Measurements from ENCODE around the gene ZBTB7A. TPM values are rescaled to one million over a fixed set of nuclear protein-coding genes. Genes with fewer than 3 reads are reported as not detected.

Gene ZBTB7A
- total RNA-seq, 2 experiments from 2014 or later = 67.4 to 72.6 TPM

DNA sequence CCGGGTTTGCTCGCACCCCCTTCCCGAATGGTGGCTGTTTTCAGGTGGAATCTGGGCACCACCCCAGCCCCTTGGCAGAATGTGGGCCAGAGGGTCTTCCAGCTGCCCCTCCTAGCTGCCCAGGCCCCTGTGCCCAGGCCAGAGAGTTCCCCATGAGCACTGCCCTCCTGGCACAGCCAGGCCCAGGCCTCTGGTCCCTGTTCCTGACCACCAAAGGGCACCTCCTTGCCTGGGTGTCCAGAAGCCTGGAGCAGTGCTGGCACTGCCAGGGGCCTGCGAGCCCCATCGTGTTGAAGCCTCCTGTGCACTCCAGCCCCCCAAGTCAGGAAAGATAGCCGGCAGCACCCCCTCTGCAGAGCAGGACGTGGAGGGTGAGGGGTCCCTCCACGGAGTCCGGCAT lies 35.7 kb downstream of the ZBTB7A start:
- ATAC-seq (no peak), DNase-seq (no peak)
- no peaks in the 10 kb centered on the region for H3K9me3 Mint-ChIP-seq (ENCODE audit: low read depth)
- no peak overlapping the region for H3K27ac Mint-ChIP-seq
- no peaks in the 10 kb centered on the region for H3K27me3 Mint-ChIP-seq
- H3K4me3 Mint-ChIP-seq = no peak overlapping the region
- H3K4me1 Mint-ChIP-seq = no peaks in the 10 kb centered on the region
- no peaks in the 10 kb centered on the region for H3K36me3 Mint-ChIP-seq
- CTCF ChIA-PET = no interaction called here

DNA sequence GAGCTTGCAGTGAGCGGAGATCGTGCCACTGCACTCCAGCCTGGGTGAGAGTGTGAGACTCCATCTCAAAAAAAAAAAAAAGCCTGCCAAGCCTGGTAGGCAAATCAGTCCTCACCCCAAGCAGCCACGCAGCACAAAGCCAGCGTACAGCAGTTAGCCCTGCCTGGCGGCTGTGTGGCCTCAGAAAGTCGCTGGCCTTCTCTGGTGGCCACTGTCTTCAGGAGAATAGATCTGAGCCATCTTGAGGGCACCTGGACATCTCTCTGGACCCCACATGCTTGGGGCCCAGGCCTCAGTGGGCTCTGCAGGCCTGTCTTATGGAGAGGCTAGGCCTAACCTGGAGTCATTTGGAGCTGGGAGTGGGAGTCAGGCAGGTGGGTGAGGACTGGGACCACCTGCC lies 36.1 kb downstream of the ZBTB7A start:
- no peaks in the 10 kb centered on the region for H3K27me3 Mint-ChIP-seq
- H3K36me3 Mint-ChIP-seq = no peaks in the 10 kb centered on the region
- ATAC-seq = no peak
- no peaks in the 10 kb centered on the region for H3K4me1 Mint-ChIP-seq
- CTCF ChIA-PET = no interaction called here
- DNase-seq = no peak
- no peaks in the 10 kb centered on the region for H3K9me3 Mint-ChIP-seq (ENCODE audit: low read depth)
- H3K27ac Mint-ChIP-seq = no peak overlapping the region
- H3K4me3 Mint-ChIP-seq = no peak overlapping the region

DNA sequence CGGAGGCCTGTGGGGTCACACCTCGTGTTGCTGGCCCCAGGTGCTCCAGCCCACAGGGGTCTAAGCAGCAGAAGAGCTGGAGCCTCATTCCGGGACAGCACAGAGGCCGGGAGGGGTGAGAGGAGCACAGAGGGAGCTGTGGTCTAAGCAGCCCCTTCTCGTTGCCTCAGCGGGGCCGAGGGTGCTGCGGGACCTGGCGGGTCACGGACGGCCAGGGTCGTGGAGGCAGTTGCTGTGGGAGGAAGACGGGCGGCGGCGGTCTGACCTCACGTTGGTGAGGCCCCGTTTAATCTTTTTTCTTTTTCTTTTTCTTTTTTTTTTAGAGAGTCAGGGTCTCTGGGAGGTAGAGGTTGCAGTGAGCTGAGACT lies 37.5 kb downstream of the ZBTB7A start:
- H3K27me3 Mint-ChIP-seq = no peaks in the 10 kb centered on the region
- H3K36me3 Mint-ChIP-seq = no peaks in the 10 kb centered on the region
- CTCF ChIA-PET = no interaction called here
- H3K4me1 Mint-ChIP-seq = no peaks in the 10 kb centered on the region
- DNase-seq = no peak
- no peak for ATAC-seq
- H3K4me3 Mint-ChIP-seq = no peak overlapping the region
- no peaks in the 10 kb centered on the region for H3K9me3 Mint-ChIP-seq (ENCODE audit: low read depth)
- no peak overlapping the region for H3K27ac Mint-ChIP-seq

- Mint-ChIP-seq H3K9me3 (ENCODE audit: low read depth) (no peaks in the 10 kb centered on the region), H3K27ac (no peak overlapping the region), H3K4me3 (no peak overlapping the region), H3K36me3 (no peaks in the 10 kb centered on the region), H3K4me1 (no peaks in the 10 kb centered on the region), H3K27me3 (no peaks in the 10 kb centered on the region)
- ATAC-seq (no peak), DNase-seq (no peak)
- CTCF ChIA-PET = interaction anchor here (1.0 kb wide), 1 partner anchor 194 kb away, joined by 3 read pairs; no protein-coding TSS in a partner anchor
Measured at GRCh38 chr19:4028334-4029246, 38.1 kb downstream of the ZBTB7A start.

DNA sequence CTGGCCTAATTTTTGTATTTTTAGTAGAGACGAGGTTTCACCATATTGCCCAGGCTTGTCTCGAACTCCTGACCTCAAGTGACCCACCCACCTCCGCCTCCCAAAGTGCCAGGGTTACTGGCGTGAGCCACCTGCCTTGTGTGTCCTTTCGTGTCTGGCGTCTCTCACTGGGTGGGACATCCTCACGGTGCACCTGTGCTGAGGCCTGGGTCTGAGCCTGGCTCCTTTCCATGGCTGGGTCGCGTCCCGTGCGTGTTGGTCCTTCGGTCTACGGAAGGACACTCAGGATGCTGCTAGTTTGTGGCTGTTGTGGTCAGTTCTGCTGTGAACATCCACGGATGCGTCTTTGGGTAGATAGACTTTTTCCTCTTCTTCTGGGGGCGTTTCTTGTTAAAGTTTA lies 39.6 kb downstream of the ZBTB7A start:
- Mint-ChIP-seq H3K27me3 (no peaks in the 10 kb centered on the region), H3K27ac (no peak overlapping the region), H3K4me1 (peaks cover under 1% of the 10 kb centered on the region), H3K36me3 (peaks cover under 1% of the 10 kb centered on the region), H3K4me3 (no peak overlapping the region), H3K9me3 (ENCODE audit: low read depth) (peaks cover under 1% of the 10 kb centered on the region)
- DNase-seq = no peak
- ATAC-seq = no peak
- CTCF ChIA-PET = interaction anchor here (0.9 kb wide), 1 partner anchor 21 kb away, joined by 3 read pairs; no protein-coding TSS in a partner anchor

DNA sequence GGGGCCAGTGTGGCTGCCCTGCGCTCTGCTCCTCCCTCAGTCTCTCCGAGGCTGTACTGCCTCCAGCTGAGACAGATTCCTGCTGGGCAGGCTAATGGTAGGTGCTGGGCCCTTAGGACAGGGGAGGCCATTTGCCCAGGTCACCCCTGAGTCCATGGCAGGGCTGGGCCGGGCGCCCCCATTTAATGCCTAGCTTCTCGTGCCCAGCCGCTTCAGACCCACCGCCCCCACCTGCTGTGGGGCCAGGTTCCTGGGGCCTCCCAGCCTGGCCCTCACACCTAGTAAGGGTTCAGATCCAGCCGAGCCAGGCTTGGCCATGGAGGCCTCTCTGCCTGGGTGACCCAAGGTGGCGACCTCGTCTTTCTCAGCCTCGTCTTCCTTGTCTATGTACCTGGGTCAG lies 41.4 kb downstream of the ZBTB7A start:
- DNase-seq (no peak), ATAC-seq (no peak)
- no peaks in the 10 kb centered on the region for H3K27me3 Mint-ChIP-seq
- CTCF ChIA-PET = no interaction called here
- peaks cover 8% of the 10 kb centered on the region for H3K36me3 Mint-ChIP-seq
- peaks cover 2% of the 10 kb centered on the region for H3K4me1 Mint-ChIP-seq
- no peak overlapping the region for H3K4me3 Mint-ChIP-seq
- H3K27ac Mint-ChIP-seq = no peak overlapping the region
- H3K9me3 Mint-ChIP-seq (ENCODE audit: low read depth) = peaks cover 4% of the 10 kb centered on the region

DNA sequence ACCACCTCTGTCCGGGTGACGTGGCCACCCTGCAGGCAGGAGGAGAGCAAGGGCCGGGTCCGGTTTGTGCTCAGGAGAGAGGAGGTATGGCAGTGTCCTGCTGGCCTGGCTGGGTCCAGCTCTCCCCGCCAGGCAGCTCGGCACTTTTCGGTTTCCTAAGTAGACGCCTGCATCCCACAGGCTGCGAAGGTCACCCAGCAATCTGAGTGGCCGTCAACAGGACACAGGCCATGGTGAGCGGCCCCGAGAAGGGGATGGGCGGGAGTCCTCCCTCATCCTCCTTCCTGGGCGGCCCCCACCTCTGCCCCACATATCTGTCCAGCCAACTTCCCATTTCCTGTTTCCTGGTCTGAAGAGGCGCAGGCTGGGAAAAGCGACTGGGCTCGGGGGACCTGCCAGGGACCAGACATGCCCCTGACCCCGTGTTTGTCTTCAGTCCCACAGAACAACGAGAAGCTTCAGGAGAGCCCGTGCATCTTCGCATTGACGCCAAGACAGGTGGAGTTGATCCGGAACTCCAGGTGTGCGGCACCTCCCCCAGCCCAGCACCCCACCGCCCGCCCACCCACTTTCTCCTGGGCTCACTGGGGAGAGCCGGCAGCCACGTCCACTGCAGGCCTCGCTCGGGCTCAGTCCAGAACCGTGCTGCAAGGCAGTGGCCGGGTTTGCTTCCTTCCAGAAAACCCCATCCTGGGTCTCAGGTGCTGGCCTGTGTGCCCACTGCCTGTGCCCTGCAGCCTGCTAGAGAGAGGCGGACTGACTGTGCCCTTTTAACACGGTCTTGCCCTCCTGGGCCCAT lies 42.9 kb downstream of the ZBTB7A start:
- CTCF ChIA-PET = no interaction called here
- no peak overlapping the region for H3K4me3 Mint-ChIP-seq
- H3K9me3 Mint-ChIP-seq (ENCODE audit: low read depth) = peaks cover 4% of the 10 kb centered on the region
- H3K27me3 Mint-ChIP-seq = no peaks in the 10 kb centered on the region
- no peak overlapping the region for H3K27ac Mint-ChIP-seq
- DNase-seq (no peak), ATAC-seq (no peak)
- peaks cover 8% of the 10 kb centered on the region for H3K36me3 Mint-ChIP-seq
- H3K4me1 Mint-ChIP-seq = peaks cover 2% of the 10 kb centered on the region

DNA sequence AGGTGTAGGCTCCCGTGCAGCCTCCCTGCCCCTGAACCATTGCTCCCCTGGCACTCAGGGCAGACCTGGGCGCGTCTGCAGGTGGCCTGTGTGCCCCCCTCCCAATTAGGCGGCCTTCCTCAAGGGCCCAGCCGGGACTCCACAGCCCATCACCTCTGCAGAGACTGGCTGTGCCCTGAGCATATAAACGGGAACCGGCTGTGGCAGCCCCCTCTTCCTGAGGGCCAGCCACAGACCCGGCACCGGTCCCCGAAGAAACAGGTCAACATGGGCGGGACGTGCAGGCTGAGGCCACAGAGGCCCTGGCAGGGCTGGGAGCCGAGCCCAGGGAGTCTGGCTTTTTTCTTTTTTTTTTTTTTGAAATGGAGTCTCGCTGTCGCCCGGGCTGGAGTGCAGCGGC lies 47.1 kb downstream of the ZBTB7A start:
- DNase-seq (no peak), ATAC-seq (no peak)
- Mint-ChIP-seq H3K4me3 (no peak overlapping the region), H3K9me3 (ENCODE audit: low read depth) (peaks cover 4% of the 10 kb centered on the region), H3K27me3 (no peaks in the 10 kb centered on the region), H3K4me1 (peaks cover 2% of the 10 kb centered on the region), H3K27ac (no peak overlapping the region), H3K36me3 (peaks cover 11% of the 10 kb centered on the region)
- CTCF ChIA-PET = no interaction called here

GRCh38 chr19:4018775-4019504 lies 47.8 kb downstream of the ZBTB7A start:
- no peak overlapping the region for H3K4me3 Mint-ChIP-seq
- ATAC-seq (no peak), DNase-seq (no peak)
- peaks cover 4% of the 10 kb centered on the region for H3K9me3 Mint-ChIP-seq (ENCODE audit: low read depth)
- H3K4me1 Mint-ChIP-seq = peaks cover 4% of the 10 kb centered on the region
- CTCF ChIA-PET = no interaction called here
- no peak overlapping the region for H3K27ac Mint-ChIP-seq
- H3K36me3 Mint-ChIP-seq = peaks cover 11% of the 10 kb centered on the region
- no peaks in the 10 kb centered on the region for H3K27me3 Mint-ChIP-seq

DNA sequence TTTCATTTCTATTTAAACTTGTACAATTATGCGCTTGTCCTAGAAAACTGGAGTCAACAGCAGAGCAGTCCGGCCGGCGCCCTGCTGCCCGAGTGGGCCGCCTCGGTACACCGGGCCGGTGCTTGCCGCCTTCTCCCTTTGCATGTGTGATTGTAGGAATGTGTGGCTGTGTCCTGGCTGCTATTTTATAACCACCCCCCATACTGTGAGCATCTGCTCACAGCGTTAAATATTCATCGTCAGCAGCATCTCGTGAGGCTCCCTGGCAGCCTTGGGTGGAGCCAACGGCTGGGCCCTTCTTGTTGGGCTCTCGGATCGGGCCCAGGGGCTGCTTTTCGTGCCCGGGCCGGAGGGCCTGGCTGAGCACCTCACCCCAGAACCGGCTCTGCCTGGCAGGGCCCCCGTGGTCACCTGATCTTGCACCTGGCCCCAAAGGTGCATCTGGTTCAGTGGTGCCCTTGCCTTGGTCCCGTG lies 48.5 kb downstream of the ZBTB7A start:
- Mint-ChIP-seq H3K27ac (no peak overlapping the region), H3K4me1 (peaks cover 4% of the 10 kb centered on the region), H3K36me3 (peaks cover 11% of the 10 kb centered on the region), H3K9me3 (ENCODE audit: low read depth) (peaks cover 4% of the 10 kb centered on the region), H3K4me3 (no peak overlapping the region), H3K27me3 (no peaks in the 10 kb centered on the region)
- ATAC-seq = no peak
- CTCF ChIA-PET = no interaction called here
- no peak for DNase-seq

GRCh38 chr19:4016903-4017638 lies 49.6 kb downstream of the ZBTB7A start:
- peaks cover 2% of the 10 kb centered on the region for H3K9me3 Mint-ChIP-seq (ENCODE audit: low read depth)
- H3K27ac Mint-ChIP-seq = no peak overlapping the region
- peaks cover 9% of the 10 kb centered on the region for H3K36me3 Mint-ChIP-seq

GRCh38 chr19:4016486-4016885 lies 50.2 kb downstream of the ZBTB7A start:
- H3K27me3 Mint-ChIP-seq = no peaks in the 10 kb centered on the region

More at GRCh38 chr19:4016903-4017638, 49.6 kb downstream of the ZBTB7A start:
- peaks cover 3% of the 10 kb centered on the region for H3K4me1 Mint-ChIP-seq
- CTCF ChIA-PET = no interaction called here
- no peak for DNase-seq
- H3K4me3 Mint-ChIP-seq = no peak overlapping the region
- ATAC-seq = no peak
- no peaks in the 10 kb centered on the region for H3K27me3 Mint-ChIP-seq

More at GRCh38 chr19:4016486-4016885, 50.2 kb downstream of the ZBTB7A start:
- no peak for ATAC-seq
- DNase-seq = no peak
- no peak overlapping the region for H3K27ac Mint-ChIP-seq
- H3K36me3 Mint-ChIP-seq = peaks cover 7% of the 10 kb centered on the region
- CTCF ChIA-PET = no interaction called here
- H3K4me3 Mint-ChIP-seq = no peak overlapping the region
- H3K9me3 Mint-ChIP-seq (ENCODE audit: low read depth) = no peaks in the 10 kb centered on the region
- peaks cover 2% of the 10 kb centered on the region for H3K4me1 Mint-ChIP-seq
